AG10803 (cell line): ENCODE measurements around the gene SYNDIG1.

Experiments used
- DNase-seq: peaks from one replicate; pipeline ENCODE4 v3.0.0; 2010; ENCODE audit warnings: low read depth
- H3K4me3 ChIP-seq: 2 replicates; pipeline ENCODE4 v1.5.1; 2011; ENCODE audit warnings: mild to moderate bottlenecking, low read length, control low read depth
- TF ChIP-seq, protein P1 (sequence below): conservative IDR thresholded peaks from 2 replicates; pipeline ENCODE4 v1.5.1; 2011; ENCODE audit warnings: mild to moderate bottlenecking, low read length, control low read depth, inconsistent platforms

SYNDIG1 gene

GRCh38 chr20:24701668-24702067 is 232.2 kb downstream of the SYNDIG1 start:
- no peak overlapping the region for H3K4me3 ChIP-seq
- TF ChIP-seq, protein P1, sequence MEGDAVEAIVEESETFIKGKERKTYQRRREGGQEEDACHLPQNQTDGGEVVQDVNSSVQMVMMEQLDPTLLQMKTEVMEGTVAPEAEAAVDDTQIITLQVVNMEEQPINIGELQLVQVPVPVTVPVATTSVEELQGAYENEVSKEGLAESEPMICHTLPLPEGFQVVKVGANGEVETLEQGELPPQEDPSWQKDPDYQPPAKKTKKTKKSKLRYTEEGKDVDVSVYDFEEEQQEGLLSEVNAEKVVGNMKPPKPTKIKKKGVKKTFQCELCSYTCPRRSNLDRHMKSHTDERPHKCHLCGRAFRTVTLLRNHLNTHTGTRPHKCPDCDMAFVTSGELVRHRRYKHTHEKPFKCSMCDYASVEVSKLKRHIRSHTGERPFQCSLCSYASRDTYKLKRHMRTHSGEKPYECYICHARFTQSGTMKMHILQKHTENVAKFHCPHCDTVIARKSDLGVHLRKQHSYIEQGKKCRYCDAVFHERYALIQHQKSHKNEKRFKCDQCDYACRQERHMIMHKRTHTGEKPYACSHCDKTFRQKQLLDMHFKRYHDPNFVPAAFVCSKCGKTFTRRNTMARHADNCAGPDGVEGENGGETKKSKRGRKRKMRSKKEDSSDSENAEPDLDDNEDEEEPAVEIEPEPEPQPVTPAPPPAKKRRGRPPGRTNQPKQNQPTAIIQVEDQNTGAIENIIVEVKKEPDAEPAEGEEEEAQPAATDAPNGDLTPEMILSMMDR: no peak
- DNase-seq: no peak

DNA sequence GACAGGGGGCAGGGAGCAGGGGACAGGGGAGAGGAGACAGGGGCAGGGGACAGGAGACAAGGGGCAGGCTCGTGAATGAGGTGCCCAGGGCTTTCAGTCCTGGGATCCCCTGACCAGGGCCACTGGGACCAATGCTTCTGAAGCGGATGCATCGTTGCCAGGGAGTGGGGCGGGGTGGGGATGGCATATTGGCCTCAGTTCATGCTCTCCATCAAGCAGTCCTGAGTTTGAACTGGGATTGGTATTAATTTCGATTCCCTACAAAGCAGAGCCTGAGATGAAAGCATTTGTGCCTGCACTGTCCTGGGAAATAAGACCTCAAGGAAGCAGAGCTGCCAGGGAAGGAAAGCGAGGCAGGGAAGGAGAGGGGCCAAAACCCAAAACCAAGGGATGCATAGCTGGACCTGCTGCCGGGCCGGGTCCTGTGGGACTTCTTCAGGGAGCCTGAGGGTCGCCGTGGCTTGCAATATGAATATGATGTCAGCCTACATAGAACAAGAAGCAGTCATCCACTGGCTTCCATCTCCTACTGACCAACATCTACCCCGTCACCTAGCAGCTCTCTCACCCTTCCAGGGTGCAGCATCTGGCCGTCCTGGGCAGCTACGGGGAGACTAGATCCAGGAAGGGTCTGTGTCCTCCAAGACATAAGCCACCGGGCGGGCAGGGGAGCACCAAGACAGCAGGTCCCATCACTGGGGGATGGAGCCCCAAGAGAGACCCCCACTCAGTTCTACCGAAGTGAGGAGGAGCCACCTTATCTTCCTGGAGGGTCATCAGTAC is 233.3 kb downstream of the SYNDIG1 start:
- DNase-seq: no peak
- TF ChIP-seq, protein P1: no peak
- no peak overlapping the region for H3K4me3 ChIP-seq

DNA sequence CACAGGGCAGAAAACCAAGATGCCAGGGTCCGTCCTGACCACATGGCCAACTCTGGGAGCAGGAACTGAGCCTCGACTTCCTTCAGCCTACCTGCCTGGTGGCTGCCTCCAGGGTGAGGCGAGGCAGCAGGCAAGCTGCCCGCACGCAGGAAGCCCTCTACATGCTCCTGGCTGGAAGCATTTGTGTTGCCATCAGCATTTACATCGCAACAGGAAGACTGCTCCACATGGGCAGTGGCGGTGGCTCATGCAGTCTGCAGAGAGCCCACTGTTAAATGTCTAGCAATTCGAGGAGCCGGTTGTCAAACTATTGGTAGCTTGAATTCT is 233.8 kb downstream of the SYNDIG1 start:
- no peak for DNase-seq
- TF ChIP-seq, protein P1: no peak
- H3K4me3 ChIP-seq: no peak overlapping the region

DNA sequence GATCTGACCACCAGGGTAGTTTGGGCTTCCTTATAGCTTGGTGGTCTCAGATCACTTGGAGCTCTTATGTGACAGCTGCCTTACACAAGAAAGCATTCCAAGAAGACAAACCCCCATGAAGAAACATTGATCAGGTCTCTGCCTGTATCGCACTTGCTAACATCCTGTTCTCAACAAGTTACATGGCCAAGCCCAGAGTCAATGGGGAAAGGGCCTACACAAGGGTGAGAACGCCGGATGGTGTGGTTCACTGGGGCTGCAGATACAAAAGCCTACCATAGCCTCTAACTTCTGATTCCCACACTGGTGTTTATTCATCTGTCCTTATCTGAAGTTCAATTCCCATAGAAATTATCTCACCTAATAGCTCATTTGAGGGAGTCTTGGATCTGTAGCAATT is 235.5 kb downstream of the SYNDIG1 start:
- H3K4me3 ChIP-seq: no peak overlapping the region
- no peak for DNase-seq
- TF ChIP-seq, protein P1: no peak

DNA sequence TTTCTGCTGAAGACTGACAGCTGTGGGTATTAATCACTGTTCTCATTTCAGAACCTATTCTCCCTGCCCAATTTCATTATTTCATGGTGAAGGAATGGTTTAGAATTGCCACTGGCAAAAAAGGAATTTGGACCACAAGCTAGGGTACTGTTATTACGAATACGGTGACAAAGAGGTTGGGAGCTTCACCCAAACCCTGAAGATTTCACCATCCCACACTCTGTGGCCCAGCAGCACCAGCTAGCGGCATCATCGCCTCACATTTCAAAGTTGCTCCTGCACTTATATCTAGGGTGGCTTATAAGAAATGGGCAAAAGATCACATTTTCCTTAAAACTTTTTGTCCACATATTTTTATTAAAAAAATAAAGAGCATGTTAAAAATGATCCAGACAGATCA is 236.1 kb downstream of the SYNDIG1 start:
- TF ChIP-seq, protein P1: peak; percentile 58
- peak; percentile 48 for DNase-seq
- no peak overlapping the region for H3K4me3 ChIP-seq

- TF ChIP-seq, protein P1: no peak
- H3K4me3 ChIP-seq: no peak overlapping the region
- no peak for DNase-seq
Measured at GRCh38 chr20:24708411-24709295, 239.2 kb downstream of the SYNDIG1 start.
